GM21529 (cell line): ENCODE data around the gene RAB3GAP1.

ENCODE experiments used
- ATAC-seq: cut with Tn5 transposase; IDR thresholded peaks from one replicate; pipeline ENCODE4 v1.9.1; 2021; ENCODE audit not compliant: unreplicated experiment

RAB3GAP1 gene

GRCh38 chr2:135162377-135162776 is 110.3 kb downstream of the RAB3GAP1 start:
- no peak for ATAC-seq

- no peak for ATAC-seq
These were observed 110.7 kb downstream of the RAB3GAP1 start for GRCh38 chr2:135162786-135163185.

- ATAC-seq: no peak
These were observed 111.2 kb downstream of the RAB3GAP1 start for GRCh38 chr2:135163306-135163705.

GRCh38 chr2:135163901-135164300 is 111.8 kb downstream of the RAB3GAP1 start:
- no peak for ATAC-seq

- ATAC-seq: no peak
These were observed 112.3 kb downstream of the RAB3GAP1 start for GRCh38 chr2:135164431-135164830.

- no peak for ATAC-seq
These were observed 115.2 kb downstream of the RAB3GAP1 start for GRCh38 chr2:135167273-135167672.

GRCh38 chr2:135168204-135168856 is 116.2 kb downstream of the RAB3GAP1 start:
- no peak for ATAC-seq

- ATAC-seq: no peak
These were observed 118.0 kb downstream of the RAB3GAP1 start for GRCh38 chr2:135169900-135170753.

GRCh38 chr2:135174049-135174809 is 122.1 kb downstream of the RAB3GAP1 start:
- no peak for ATAC-seq

- no peak for ATAC-seq
These were observed 122.7 kb downstream of the RAB3GAP1 start for GRCh38 chr2:135174810-135175093.

- no peak for ATAC-seq
These were observed 123.1 kb downstream of the RAB3GAP1 start for GRCh38 chr2:135175177-135175576.

GRCh38 chr2:135179689-135180088 is 127.6 kb downstream of the RAB3GAP1 start:
- ATAC-seq: no peak

- ATAC-seq: no peak
These were observed 130.1 kb downstream of the RAB3GAP1 start for GRCh38 chr2:135182190-135182589.

- no peak for ATAC-seq
These were observed 130.5 kb downstream of the RAB3GAP1 start for GRCh38 chr2:135182601-135183000.

GRCh38 chr2:135183822-135184221 is 131.7 kb downstream of the RAB3GAP1 start:
- no peak for ATAC-seq

- ATAC-seq: no peak
These were observed 134.0 kb downstream of the RAB3GAP1 start for GRCh38 chr2:135186054-135186453.

GRCh38 chr2:135187270-135187669 is 135.2 kb downstream of the RAB3GAP1 start:
- ATAC-seq: no peak

GRCh38 chr2:135189148-135189547 is 137.1 kb downstream of the RAB3GAP1 start:
- ATAC-seq: no peak

- ATAC-seq: no peak
These were observed 138.7 kb downstream of the RAB3GAP1 start for GRCh38 chr2:135190799-135191198.

- ATAC-seq: no peak
These were observed 146.4 kb downstream of the RAB3GAP1 start for GRCh38 chr2:135198481-135198880.

GRCh38 chr2:135202751-135203150 is 150.7 kb downstream of the RAB3GAP1 start:
- ATAC-seq: no peak

- ATAC-seq: no peak
These were observed 151.9 kb downstream of the RAB3GAP1 start for GRCh38 chr2:135203944-135204343.
